ENCODE measurements around the gene REL.
"Not testable (repeated sequence)": the region's sequence is repeated elsewhere in the genome, so short reads cannot be mapped to it uniquely, and the experiment has no call there.

Gene REL

GRCh38 chr2:60868589-60869273, 12.6 kb upstream of the REL start:
- no peak for DNase-seq (ENCODE audit: low read depth)

GRCh38 chr2:60872510-60872928, 8.9 kb upstream of the REL start:
- DNase-seq (ENCODE audit: low read depth) = no peak

GRCh38 chr2:60873381-60873780, 8.0 kb upstream of the REL start:
- DNase-seq (ENCODE audit: low read depth) = no peak

- DNase-seq (ENCODE audit: low read depth) = no peak
Measured at GRCh38 chr2:60875520-60875919, 5.9 kb upstream of the REL start.

- no peak for DNase-seq (ENCODE audit: low read depth)
Measured at GRCh38 chr2:60880643-60881046, 729 bp upstream of the REL start.

- DNase-seq (ENCODE audit: low read depth) = no peak
Measured at GRCh38 chr2:60882971-60883753, 1.8 kb downstream of the REL start.

- DNase-seq (ENCODE audit: low read depth) = no peak
Measured at GRCh38 chr2:60883896-60884295, 2.5 kb downstream of the REL start.

- no peak for DNase-seq (ENCODE audit: low read depth)
Measured at GRCh38 chr2:60884800-60885199, 3.4 kb downstream of the REL start.

GRCh38 chr2:60885683-60886082, 4.3 kb downstream of the REL start:
- DNase-seq (ENCODE audit: low read depth) = no peak

GRCh38 chr2:60886991-60887390, 5.6 kb downstream of the REL start:
- DNase-seq (ENCODE audit: low read depth) = no peak

- no peak for DNase-seq (ENCODE audit: low read depth)
Measured at GRCh38 chr2:60888853-60889252, 7.5 kb downstream of the REL start.

- DNase-seq (ENCODE audit: low read depth) = not testable (repeated sequence)
Measured at GRCh38 chr2:60889581-60890392, 8.4 kb downstream of the REL start.

GRCh38 chr2:60890393-60890707, 9.0 kb downstream of the REL start:
- no peak for DNase-seq (ENCODE audit: low read depth)

GRCh38 chr2:60891180-60891579, 9.8 kb downstream of the REL start:
- no peak for DNase-seq (ENCODE audit: low read depth)

- no peak for DNase-seq (ENCODE audit: low read depth)
Measured at GRCh38 chr2:60898567-60898966, 17.2 kb downstream of the REL start.

GRCh38 chr2:60899230-60899891, 18.0 kb downstream of the REL start:
- DNase-seq (ENCODE audit: low read depth) = no peak

- no peak for DNase-seq (ENCODE audit: low read depth)
Measured at GRCh38 chr2:60899892-60900249, 18.5 kb downstream of the REL start.

GRCh38 chr2:60901296-60901695, 19.9 kb downstream of the REL start:
- DNase-seq (ENCODE audit: low read depth) = not testable (repeated sequence)

GRCh38 chr2:60905867-60906266, 24.5 kb downstream of the REL start:
- not testable (repeated sequence) for DNase-seq (ENCODE audit: low read depth)

GRCh38 chr2:60906395-60906794, 25.0 kb downstream of the REL start:
- no peak for DNase-seq (ENCODE audit: low read depth)

- DNase-seq (ENCODE audit: low read depth) = no peak
Measured at GRCh38 chr2:60907329-60907728, 26.0 kb downstream of the REL start.

- DNase-seq (ENCODE audit: low read depth) = no peak
Measured at GRCh38 chr2:60925994-60926740, 44.8 kb downstream of the REL start.
